ENCODE measurements around the gene HGS.

HGS gene

DNA sequence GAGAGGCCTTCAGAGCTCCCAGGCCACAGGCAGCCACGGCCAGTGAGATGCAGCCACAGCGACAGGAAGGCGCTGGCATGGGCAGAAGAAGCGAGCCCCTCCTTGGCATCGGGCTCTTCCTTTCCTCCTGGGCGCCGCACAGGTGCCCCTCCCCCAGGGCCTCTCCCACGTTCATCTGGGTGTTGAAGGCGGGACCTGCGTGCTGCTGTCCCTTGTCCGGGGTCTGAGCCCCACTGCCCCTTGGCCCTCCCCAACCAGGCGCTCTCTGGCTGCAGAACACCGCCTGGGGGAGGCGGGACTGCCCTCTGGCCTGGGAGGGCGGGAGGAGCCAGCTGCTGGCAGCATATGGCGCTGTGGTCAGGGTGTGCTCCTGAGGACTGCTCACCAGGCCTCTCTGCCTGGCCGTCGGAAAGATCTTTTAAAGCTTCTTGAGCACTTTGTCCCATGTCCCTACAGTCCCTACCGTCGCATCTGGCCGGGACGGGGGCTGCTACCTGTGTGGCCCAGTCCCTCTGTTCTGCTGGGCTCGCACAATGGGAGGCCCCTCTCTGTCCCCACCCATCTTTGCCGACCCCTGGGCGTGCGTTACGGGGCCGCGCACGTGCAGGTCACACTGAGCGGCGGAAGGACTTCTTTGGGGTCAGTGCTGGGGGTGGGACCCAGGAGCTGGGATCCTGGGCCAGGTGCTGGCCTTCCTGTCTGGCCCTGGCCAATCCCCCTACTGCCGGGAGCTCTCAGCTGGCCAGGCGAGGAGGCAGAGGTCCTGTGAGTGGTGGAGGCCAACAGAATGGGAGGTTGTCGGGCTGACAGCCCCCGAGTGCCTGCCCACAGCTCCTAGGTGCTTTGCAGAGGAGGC lies 30.0 kb downstream of the HGS start:
- no peak for DNase-seq (ENCODE audit: low read depth)
- no peak overlapping the region for H3K4me3 ChIP-seq (ENCODE audit: low read depth, low read length)

DNA sequence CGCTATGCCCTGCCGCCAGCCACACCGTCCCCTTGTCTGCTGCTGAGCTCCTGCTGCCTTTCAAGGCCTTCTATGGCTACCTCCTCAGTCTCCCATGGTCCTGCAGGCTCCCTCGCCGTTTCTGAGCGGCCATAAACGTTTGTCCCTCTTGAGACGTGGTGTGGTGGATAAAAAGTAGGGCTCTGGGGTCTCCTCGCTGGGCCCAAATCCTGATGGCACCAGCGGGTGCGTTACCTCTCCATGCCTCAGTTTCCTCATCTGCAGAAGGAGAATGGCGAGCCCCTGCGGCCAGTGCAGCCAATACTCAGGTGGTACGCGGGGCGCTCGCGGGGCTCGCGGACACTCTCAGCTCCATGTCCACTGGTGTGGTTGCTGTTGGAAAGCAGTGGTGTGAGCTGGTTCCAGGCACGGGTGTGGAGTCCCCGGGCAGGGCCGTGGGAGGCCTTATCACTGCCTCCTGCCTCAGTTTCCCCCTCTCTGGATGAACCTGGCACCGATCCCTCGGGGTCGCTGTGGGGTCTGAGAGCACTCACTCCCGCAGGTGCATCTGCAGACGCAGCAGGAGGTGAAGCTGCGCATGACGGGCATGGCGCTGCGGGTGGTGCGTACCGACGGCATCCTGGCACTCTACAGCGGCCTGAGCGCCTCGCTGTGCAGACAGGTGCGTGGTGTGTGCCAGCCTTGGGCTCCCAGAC lies 30.7 kb downstream of the HGS start:
- H3K4me3 ChIP-seq (ENCODE audit: low read depth, low read length), result no peak overlapping the region
- DNase-seq (ENCODE audit: low read depth), result no peak

DNA sequence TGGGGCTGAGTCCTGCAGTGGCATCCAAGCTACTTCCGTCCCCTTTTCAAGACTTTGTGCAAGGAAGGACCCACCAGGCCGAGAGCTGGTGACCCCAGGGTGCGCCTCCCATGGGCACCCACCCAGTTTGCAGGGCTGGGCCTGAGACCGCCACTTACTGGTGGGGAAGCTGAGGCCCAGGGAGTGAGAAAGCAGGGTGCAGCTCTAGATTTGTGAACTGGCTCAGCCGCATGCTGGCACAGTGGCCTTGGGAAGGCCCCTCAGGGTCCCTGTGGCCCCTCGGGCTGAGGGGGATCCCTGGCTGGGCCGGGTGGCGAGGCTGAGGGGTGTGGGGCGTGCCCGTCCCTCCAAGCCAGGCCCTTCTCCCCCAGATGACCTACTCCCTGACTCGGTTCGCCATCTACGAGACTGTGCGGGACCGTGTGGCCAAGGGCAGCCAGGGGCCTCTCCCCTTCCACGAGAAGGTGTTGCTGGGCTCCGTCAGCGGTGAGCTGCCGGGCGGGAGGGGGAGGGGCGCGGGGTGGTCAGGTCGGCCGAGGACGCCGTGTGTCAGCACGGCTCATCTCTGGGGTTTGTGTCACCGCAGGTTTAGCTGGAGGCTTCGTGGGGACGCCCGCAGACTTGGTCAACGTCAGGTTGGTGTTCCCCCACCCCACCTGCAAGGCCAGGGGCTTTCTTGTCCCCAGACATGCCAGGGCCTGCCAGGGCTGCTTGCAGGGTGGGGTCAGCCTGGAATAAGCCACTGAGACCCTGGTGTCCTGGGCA lies 31.5 kb downstream of the HGS start:
- no peak overlapping the region for H3K4me3 ChIP-seq (ENCODE audit: low read depth, low read length)
- DNase-seq (ENCODE audit: low read depth), result no peak

DNA sequence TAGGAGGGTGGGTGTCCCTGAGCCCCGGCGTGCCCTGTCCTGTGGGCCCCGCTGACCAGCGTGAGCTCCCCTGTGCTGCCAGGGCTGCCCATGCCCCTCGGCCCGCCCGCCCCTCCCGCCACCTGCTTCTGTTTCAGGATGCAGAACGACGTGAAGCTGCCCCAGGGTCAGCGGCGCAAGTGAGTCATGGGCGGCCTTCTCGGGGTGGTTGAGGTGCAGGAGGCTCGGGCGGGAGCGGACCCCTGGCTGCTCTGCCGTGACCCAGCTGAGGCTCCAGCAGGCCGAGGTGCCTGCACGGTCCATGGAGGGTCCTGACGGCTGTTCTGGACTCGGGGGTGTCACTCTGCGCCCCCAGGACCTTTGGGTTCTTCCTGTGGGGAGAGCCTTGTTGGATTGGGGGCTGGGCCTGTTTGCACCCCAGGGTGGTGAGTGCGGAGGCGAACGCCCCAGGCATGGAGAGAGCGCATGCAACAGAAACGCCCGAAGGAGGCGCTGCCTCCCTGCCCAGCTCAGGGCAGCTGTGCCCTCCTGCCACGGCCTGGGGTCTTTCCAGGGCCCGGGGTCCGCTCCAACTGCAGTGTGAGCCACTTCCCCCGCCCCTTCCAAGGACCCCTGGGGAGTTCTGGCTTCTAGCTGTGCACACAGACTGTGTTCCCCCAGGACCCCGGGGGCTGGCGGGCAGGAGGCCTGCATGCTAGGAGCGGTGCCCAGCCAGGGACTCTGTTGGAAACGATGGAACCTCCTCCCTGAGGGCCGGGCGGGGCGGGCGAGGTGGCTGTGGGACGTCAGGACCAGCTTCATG lies 32.3 kb downstream of the HGS start:
- H3K4me3 ChIP-seq (ENCODE audit: low read depth, low read length), result no peak overlapping the region
- no peak for DNase-seq (ENCODE audit: low read depth)

DNA sequence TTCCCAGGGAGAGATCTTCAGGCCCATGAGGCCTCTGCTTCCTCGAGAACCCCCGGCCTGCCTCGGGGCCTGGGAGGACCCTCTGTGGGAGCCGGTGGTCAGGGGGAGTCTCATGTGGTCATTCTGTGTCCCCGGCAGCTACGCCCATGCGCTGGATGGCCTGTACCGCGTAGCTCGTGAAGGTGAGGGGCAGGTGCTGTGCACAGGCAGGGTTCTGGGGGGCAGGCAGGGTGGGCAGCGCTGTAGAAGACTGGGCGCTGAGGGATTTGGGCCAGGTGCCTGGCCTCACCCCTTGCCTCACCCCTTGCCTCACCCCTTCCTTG lies 32.8 kb downstream of the HGS start:
- no peak for DNase-seq (ENCODE audit: low read depth)
- H3K4me3 ChIP-seq (ENCODE audit: low read depth, low read length), result no peak overlapping the region

DNA sequence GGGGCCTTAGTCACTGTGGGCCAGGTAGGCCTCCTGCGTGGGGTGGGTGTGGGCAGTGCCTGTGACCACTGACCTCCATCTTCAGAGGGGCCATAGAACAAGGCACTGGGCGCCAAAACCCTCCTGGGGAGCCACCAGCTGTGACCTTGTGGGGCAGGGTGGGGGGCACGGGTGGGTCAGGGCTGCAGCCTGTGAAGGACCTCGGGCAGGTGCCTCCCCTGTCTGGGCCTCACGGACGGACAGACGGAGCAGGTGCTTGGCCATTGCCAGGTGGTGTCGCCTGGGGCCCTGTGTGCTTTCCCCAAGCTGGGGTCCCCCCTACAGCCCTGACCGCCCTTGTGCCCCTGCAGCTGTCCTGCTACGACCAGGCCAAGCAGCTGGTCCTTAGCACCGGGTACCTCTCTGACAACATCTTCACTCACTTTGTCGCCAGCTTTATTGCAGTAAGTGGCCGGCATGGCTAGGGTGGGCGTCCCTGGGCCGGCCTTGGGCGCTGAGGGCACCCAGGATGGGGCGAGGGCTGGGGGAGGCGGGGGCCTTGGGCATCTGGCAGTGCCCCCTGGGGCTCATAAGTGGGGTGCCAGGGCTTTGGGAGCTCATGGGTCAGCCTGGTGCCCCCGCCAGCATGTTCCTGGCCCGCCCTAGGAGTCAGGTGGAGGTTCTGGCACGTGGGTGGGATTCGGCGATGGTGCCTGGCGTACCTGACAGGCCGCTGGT lies 33.4 kb downstream of the HGS start:
- DNase-seq (ENCODE audit: low read depth), result no peak
- no peak overlapping the region for H3K4me3 ChIP-seq (ENCODE audit: low read depth, low read length)

DNA sequence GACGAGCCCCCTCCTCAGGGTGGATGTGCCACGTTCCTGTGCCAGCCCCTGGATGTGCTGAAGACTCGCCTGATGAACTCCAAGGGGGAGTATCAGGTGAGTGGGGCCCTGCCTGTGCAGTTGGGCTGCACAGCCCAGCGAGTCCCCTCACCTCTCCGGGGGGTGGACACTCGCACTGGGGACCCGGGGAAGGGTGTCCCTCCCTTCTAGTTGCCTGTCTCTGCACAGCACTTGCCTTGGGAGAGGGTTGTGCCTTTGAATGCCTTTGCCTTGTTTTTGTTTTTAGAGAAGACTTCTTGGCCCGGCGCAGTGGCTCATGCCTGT lies 33.9 kb downstream of the HGS start:
- no peak for DNase-seq (ENCODE audit: low read depth)
- H3K4me3 ChIP-seq (ENCODE audit: low read depth, low read length), result no peak overlapping the region

DNA sequence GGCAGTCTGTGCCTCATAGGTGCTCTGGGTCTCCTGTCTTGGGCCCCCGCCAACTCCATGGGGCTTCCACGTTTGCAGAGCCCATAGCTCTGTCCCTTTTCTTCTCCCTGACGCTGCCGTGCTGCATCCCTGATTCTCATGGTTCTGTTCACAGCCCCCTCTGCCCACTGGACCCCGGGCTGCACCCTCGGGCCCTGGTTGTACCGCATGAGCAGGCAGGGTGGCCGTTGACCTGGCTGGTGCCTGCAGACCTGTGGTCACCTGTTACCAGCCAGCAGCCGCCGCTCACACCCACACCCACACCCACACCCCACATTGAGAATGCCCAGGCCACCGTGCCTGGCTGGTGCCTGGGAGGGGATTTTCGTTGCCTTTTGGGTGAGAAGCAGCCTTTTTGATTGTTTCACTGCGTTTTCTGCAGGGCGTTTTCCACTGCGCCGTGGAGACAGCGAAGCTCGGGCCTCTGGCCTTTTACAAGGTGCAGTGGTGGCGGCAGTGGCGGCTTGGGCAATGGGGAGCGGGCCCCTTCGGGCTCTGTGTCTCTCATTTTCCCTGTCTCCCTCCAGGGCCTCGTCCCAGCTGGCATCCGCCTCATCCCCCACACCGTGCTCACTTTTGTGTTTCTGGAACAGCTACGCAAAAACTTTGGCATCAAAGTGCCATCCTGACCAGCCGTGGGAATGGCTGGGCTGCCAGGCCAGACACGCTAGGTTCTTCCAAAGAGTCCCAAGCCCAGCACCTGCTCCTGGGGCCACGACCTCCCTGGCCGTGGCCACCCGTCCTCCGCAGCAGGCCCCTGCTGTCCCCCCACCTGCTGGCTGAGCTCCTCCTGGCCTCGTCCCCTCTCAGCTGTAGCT lies 35.8 kb downstream of the HGS start:
- no peak for DNase-seq (ENCODE audit: low read depth)
- no peak overlapping the region for H3K4me3 ChIP-seq (ENCODE audit: low read depth, low read length)

DNA sequence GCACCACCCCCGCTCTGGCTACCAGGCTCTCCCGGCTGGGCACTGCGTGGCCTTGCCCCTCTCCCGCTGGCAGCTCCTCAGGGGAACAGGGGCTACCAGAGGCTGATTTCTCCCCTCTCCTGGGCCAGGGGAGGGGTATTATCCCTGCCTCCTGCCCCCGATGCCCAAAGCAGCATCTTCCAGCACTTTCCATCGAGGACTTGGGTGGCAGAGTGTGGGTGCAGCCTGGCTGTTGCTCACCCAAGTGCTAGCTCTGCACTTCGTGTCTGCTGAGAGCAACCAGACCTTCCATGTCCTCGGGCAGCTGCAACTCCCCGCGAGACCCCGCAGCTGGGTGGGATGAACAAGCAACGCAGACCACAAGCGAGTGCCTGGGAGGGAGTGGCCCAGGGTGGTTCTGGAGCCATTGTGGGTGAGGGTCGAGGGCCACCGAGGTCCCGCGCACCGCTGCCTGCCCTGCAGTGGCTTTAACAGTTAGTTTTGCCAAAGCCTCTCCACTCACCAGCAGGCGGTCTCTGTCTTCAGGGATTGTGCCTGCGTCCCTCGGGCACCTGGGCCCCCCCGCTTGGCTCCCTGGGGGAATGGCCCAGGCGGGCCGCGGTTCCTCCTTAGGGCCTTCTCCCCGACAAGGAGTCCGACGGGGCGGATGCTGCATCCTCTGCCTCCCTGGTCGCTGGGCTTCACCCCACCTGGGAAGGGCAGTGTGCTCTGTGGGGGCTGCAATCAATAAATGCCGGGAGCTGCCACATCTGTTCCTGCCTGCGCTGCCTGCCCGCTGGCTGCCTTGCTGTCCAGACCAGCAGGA lies 36.7 kb downstream of the HGS start:
- no peak overlapping the region for H3K4me3 ChIP-seq (ENCODE audit: low read depth, low read length)
- no peak for DNase-seq (ENCODE audit: low read depth)

DNA sequence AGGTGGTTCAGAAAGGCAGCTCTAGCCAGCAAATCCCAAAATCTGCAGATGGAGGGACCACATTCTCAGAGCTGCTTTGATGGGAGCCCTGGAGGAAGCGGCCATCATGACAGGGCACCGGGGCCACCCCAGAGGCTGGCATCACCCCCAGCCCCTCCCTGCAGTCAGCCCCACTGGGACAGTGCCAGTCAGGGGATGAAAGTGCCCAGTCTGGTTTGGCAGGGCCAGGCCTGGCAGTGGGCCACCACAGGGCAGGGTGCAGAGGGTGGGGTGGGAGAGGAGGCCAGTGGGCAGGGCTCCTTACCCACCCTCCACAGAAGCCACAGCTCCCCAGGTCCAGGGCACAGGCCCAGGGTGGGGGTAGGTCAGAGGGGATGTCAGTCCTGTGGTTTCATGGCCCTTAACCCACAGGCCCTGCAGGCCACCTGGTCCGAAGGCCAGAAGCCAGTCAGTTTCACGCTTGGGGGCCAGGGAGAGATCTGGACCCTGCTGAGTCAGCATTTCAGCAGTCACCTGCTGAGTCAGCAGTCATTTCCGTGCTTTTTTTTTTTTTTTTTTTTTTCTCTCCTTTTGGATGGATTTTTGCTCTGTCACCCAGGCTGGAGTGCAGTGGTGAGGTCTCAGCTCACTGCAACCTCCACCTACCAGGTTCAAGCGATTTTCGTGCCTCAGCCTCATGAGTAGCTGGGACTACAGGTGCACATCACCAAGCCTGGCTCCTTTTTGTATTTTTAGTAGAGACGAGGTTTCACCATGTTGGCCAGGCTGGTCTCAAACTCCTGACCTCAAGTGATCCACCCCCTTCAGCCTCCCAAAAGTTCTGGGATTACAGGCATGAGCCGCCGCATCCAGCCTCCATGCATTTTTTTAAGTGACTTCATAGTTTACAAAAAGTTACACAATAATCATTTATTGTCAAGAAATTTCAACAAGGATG lies 38.6 kb downstream of the HGS start:
- H3K4me3 ChIP-seq (ENCODE audit: low read depth, low read length), result no peak overlapping the region

DNA sequence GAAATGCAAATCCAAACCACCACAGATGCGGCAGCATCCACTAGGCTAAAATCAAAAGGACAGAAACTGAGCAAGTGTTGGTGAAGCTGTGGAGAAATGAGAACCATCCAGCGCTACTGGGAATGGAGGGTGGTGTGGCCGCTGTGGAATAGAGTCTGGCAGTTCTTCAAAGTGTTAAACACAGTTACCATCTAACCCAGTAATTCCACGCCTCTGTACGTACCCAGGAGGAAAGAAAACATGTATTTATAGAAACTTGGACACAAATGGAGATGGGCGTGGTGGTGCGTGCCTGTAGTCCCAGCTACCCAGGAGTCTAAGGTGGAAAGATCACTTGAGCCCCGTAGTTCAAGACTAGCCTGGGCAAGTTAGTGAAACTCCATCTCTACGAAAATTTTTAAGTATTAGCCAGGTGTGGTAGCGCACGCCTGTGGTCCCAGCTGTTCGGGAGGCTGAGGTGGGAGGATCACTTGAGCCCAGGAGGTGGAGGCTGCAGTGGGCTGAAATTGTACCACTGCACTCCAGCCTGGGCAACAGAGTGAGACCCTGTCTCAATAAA lies 39.9 kb downstream of the HGS start:
- no peak overlapping the region for H3K4me3 ChIP-seq (ENCODE audit: low read depth, low read length)
- no peak for DNase-seq (ENCODE audit: low read depth)

More for the DNA sequence above, 38.6 kb downstream of the HGS start:
- DNase-seq (ENCODE audit: low read depth), result no peak

DNA sequence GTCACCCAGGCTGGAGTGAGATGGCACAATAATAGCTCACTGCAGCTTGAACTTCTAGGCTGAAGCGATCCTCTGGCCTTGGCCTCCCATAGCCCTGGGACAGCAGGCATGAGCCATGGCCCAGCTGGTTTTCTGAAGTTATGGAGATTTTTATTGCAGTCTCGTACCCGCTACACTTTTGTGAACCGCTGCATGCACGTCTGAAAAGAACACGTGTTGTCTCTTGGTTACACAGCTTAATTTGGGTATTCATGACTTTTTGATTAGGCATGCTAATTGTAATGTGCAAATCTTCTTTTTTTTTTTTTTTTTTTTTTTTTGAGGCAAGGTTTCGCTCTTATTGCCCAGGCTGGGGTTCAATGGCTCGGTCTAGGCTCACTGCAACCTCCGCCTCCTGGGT lies 41.6 kb downstream of the HGS start:
- H3K4me3 ChIP-seq (ENCODE audit: low read depth, low read length), result no peak overlapping the region
- no peak for DNase-seq (ENCODE audit: low read depth)

DNA sequence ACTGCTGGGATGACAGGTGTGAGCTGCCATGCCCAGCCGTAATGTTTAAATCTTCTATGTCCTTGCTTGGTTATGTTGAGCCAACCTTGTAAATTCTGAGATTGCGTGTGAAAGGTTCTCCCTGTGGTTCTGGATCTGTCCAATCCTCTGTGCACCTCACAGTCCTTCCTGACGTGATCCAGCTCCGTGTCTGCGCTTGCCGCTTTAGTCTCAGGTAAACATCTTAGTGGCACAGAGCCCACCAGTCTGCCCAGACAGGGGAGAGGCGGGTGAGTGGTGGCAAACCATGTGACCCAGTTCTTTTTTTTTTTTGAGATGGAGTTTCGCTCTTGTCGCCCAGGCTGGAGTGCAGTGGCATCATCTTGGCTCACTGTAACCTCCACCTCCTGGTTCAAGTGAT lies 42.2 kb downstream of the HGS start:
- no peak for DNase-seq (ENCODE audit: low read depth)

DNA sequence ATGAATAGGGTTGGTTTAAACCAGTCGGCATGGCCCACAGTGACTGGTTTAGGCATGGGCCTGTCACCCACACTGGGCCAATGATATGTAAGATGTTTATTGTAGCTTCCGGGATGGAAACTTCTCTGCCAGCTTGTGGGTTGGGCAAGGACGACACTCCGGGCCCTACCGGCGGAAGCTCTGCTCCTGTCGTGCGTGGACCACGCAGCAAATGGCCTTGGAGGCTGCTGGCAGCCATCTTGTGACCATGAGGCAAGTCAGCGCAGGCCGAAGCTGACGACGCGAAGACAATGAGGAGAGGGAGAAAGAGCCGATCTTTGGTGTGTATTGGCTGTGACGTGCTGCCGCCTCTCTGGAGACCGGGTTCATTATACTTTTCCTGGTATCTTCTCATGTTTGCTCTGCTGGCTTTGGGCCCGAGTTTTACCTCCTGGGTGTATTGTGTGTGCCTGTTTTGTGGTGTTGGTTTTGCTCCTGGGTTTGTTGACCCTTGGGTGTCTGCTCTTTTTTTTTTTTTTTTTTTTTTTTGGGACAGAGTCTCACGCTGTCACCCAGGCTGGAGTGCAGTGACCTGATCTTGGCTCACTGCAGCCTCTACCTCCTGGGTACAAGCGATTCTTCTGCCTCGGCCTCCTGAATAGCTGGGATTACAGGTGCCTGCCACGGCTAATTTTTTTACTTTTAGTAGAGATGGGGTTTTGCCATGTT lies 43.7 kb downstream of the HGS start:
- H3K4me3 ChIP-seq (ENCODE audit: low read depth, low read length), result no peak overlapping the region
- no peak for DNase-seq (ENCODE audit: low read depth)

More for the DNA sequence above, 42.2 kb downstream of the HGS start:
- no peak overlapping the region for H3K4me3 ChIP-seq (ENCODE audit: low read depth, low read length)

DNA sequence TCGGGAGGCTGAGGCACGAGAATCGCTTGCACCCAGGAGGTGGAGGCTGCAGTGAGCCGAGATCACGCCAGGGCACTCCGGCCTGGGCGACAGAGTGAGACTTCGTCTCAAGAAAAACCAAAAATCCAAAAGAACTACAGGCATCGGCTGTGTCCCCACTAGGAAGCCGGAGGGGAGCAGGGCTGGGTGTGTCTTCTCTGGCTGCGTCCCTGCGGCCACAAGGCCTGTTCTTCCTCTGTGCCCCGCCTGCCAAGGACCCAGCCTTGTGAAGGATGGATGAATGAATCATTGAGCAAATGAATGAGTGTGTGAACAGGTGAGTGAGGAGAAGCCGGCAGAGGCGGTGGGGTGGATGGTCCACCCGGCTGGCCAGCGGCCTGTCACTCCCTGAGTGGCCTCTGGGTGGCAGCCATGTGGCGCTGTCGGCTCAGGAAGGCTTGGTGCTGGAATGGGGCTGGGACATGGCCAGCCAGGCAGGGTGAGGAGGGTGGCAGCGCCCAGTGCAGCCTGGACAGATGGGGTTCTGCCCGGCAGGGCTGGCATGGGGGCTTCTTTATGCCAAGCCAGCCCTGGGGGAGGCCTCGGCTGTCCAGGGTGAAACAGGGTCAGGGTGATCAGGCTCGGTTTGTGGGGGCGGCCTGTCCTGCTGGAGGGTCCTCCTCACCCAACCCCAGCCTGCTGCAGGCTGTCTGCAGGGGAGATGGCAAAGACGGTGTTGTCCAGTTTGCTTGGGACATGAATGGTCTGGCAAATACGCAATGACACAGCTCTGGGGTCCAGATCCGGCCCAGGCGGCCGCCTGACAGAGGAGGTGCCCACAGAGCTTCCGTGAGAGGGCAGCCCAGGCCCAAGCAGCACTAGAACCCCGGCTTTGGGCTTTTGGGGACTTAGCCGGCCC lies 49.9 kb downstream of the HGS start:
- H3K4me3 ChIP-seq (ENCODE audit: low read depth, low read length), result no peak overlapping the region
- no peak for DNase-seq (ENCODE audit: low read depth)

Data from skeletal muscle cell (primary cell).